ENCODE results near the gene XKR7. TPM values are rescaled to one million over a fixed set of nuclear protein-coding genes. Genes with fewer than 3 reads are reported as not detected.
A peak's percentile ranks its signal among the peaks of the same experiment; 100 is the strongest.

Gene XKR7
- total and polyA plus RNA-seq, 10 donors: 0.02 to 0.21 (median 0.08) TPM; not detected in 2

DNA sequence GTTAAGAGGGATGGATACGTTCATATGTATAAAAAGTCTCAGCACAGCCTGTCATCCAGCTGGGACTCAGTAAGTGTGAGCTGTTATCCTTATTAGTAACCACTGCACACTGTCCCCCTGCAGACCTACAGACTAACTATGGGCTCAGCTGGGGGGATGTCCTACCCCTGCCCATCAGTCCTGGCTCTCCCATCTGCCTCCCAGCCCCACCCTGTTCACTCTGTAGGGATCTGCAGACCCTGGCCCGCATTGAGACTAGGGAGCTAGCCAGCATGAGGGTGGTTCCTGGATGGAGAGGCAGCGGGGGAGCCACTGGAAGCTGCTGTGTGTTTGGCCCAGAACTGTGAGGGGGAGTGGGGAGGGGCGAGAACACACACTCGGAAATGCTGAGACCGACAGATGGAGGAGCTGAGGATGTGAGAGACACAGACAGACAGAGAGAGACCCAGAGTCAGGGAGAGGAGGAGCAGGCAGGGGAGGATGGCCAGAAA is 17.1 kb downstream of the XKR7 start:
- 33 to 52% (median 42%) methylated on average over 6 of the region's 6 CpGs for WGBS, 5 donors
- no peak overlapping the region for H3K4me3 ChIP-seq
- no peaks in the 10 kb centered on the region for H3K36me3 ChIP-seq
- no peak overlapping the region for H3K27ac ChIP-seq
- peaks cover 0 to 6% (median 0%) of the 10 kb centered on the region in 7 donors for H3K27me3 ChIP-seq (replicated peaks in 1 of 7)
- H3K4me1 ChIP-seq: no peaks in the 10 kb centered on the region
- peak; percentile 17 for DNase-seq
- no peaks in the 10 kb centered on the region for H3K9me3 ChIP-seq
- TF ChIP-seq POLR2A (IDR thresholded peaks at IDR 0.05) (no peak), POLR2AphosphoS5 (IDR thresholded peaks at IDR 0.05) (no peak)
- TF ChIP-seq, protein P1, sequence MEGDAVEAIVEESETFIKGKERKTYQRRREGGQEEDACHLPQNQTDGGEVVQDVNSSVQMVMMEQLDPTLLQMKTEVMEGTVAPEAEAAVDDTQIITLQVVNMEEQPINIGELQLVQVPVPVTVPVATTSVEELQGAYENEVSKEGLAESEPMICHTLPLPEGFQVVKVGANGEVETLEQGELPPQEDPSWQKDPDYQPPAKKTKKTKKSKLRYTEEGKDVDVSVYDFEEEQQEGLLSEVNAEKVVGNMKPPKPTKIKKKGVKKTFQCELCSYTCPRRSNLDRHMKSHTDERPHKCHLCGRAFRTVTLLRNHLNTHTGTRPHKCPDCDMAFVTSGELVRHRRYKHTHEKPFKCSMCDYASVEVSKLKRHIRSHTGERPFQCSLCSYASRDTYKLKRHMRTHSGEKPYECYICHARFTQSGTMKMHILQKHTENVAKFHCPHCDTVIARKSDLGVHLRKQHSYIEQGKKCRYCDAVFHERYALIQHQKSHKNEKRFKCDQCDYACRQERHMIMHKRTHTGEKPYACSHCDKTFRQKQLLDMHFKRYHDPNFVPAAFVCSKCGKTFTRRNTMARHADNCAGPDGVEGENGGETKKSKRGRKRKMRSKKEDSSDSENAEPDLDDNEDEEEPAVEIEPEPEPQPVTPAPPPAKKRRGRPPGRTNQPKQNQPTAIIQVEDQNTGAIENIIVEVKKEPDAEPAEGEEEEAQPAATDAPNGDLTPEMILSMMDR (IDR thresholded peaks at IDR 0.05 in 8 of 11, conservative IDR thresholded peaks at IDR 0.05 in 3 of 11): no peak
- intact Hi-C loops (cut with DNase I; ENCODE audit: low total_unique reads): no loop called here

DNA sequence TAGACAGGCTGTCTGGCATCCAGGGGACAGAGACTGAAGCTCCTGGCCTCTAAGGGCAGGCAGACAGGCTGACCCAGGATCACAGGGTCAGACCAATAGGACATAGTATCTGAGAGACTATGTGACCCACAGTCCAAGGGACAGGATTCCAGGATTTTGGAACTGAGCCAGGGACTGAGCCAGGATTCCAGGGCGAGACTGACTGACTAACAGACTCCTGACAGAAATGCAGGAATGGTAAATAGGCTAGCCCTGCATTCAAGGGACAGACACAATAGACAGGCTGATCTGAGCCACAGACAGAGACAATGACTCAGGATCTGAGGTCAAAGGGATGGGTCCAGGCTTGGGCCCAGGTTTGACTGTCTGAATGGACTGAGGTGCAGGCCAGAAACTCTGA is 19.8 kb downstream of the XKR7 start:
- no peak for DNase-seq
- no peaks in the 10 kb centered on the region for H3K27me3 ChIP-seq (replicated peaks in 1 of 7)
- no peaks in the 10 kb centered on the region for H3K9me3 ChIP-seq
- intact Hi-C loops (cut with DNase I; ENCODE audit: low total_unique reads): no loop called here
- H3K36me3 ChIP-seq: no peaks in the 10 kb centered on the region
- no peaks in the 10 kb centered on the region for H3K4me1 ChIP-seq
- H3K4me3 ChIP-seq: no peak overlapping the region
- TF ChIP-seq, protein P1 (IDR thresholded peaks at IDR 0.05 in 8 of 11, conservative IDR thresholded peaks at IDR 0.05 in 3 of 11): no peak
- no peak for TF ChIP-seq POLR2AphosphoS5 (IDR thresholded peaks at IDR 0.05)
- no peak for TF ChIP-seq POLR2A (IDR thresholded peaks at IDR 0.05)
- WGBS, 5 donors: 44 to 87% (median 78%) methylated on average over 1 of the region's 1 CpG
- no peak overlapping the region for H3K27ac ChIP-seq

DNA sequence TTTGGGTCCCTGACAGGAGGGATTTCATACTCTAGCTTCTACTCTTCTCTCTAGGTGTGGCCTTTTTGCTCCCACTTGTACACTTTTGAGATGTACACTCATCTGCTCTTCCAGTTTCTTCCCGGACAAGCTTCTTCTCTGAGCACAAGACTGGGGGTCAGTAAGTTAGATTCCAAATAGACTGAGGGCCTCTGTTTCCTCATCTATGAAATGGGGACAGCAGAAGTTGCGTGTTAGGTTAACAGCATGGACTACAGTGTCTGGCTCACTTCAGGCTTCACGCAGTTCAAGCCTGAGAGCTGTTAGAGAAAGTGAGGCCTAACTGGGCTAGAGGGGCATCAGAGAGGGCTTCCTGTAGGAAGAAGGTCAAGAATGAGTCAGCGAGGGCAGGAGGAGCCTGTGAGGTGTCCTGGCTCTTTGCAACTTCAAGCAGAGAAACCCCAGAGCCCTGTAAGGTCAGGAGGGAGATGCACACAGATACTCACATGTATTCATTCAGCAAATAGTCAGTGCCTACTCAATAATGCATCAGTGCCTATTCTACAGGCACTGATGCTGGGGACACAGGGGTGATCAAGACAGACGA is 20.6 kb downstream of the XKR7 start:
- Histone ChIP-seq H3K4me1 (no peaks in the 10 kb centered on the region), H3K9me3 (no peaks in the 10 kb centered on the region), H3K27ac (no peak overlapping the region), H3K36me3 (no peaks in the 10 kb centered on the region), H3K27me3 (replicated peaks in 1 of 7) (peaks cover 0 to 6% (median 0%) of the 10 kb centered on the region in 7 donors), H3K4me3 (no peak overlapping the region)
- intact Hi-C loops (cut with DNase I; ENCODE audit: low total_unique reads): no loop called here
- DNase-seq: no peak
- TF ChIP-seq, protein P1 (IDR thresholded peaks at IDR 0.05 in 8 of 11, conservative IDR thresholded peaks at IDR 0.05 in 3 of 11): no peak
- TF ChIP-seq POLR2AphosphoS5 (IDR thresholded peaks at IDR 0.05) (no peak), POLR2A (IDR thresholded peaks at IDR 0.05) (no peak)
- 81 to 93% (median 84%) methylated on average over 5 of the region's 5 CpGs for WGBS, 5 donors

DNA sequence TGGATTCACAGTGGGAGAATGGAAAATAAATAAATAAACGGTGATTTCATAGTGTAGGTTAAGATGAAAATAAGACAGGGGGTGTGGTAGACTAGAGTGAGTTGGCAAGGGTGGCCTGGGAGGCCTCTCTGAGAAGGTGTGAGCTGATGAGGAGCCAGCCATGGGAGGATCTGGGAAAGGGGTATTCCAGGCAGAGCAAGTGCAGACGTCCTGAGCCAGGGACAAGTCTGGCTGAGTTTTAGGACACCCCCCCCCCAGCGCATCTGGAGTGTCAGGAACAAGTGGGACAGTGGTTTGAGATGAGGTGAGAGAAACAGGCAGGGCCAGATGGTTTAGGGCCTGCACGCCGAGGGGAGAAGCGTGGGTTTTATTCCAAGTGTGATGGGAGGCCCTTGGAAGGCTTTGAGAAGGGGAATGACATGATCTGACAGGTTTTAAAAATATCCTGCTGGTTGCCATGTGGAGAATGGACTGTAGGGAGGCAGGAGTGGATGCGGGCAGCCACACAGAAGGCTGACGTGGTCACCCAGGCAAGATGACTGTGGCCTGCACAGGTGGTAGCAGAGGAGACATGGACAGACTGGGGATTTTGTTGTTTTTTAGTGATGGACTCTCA is 21.2 kb downstream of the XKR7 start:
- intact Hi-C loops (cut with DNase I; ENCODE audit: low total_unique reads): no loop called here
- WGBS, 5 donors: 83 to 93% (median 87%) methylated on average over 8 of the region's 8 CpGs
- no peak overlapping the region for H3K4me3 ChIP-seq
- H3K27me3 ChIP-seq (replicated peaks in 1 of 7): peaks cover 0 to 12% (median 5%) of the 10 kb centered on the region in 7 donors
- H3K9me3 ChIP-seq: no peaks in the 10 kb centered on the region
- H3K4me1 ChIP-seq: no peaks in the 10 kb centered on the region
- DNase-seq: no peak
- no peak overlapping the region for H3K27ac ChIP-seq
- TF ChIP-seq POLR2A (IDR thresholded peaks at IDR 0.05): no peak
- TF ChIP-seq POLR2AphosphoS5 (IDR thresholded peaks at IDR 0.05): no peak
- TF ChIP-seq, protein P1 (IDR thresholded peaks at IDR 0.05 in 8 of 11, conservative IDR thresholded peaks at IDR 0.05 in 3 of 11): no peak
- H3K36me3 ChIP-seq: no peaks in the 10 kb centered on the region

Data from spleen (tissue), 11 donors.